Activated naive CD4-positive, alpha-beta T cell treated with anti-CD3 and anti-CD28 coated beads, Interleukin-2, amount 50 U/mL, for 24 hours (primary cell): ENCODE measurements around the gene WASF2.
A peak's percentile ranks its signal among the peaks of the same experiment; 100 is the strongest.

Experiments
- H3K27ac Mint-ChIP-seq: one replicate; pipeline ENCODE4 v1.8.0; 2021; ENCODE audit warnings: mild to moderate bottlenecking, mixed read lengths
- H3K27me3 Mint-ChIP-seq: one replicate; pipeline ENCODE4 v1.8.0; 2021; ENCODE audit warnings: mixed read lengths
- H3K36me3 Mint-ChIP-seq: one replicate; pipeline ENCODE4 v1.8.0; 2021; ENCODE audit warnings: mixed read lengths
- H3K4me1 Mint-ChIP-seq: one replicate; pipeline ENCODE4 v1.8.0; 2021; ENCODE audit warnings: mixed read lengths
- H3K4me3 Mint-ChIP-seq: one replicate; pipeline ENCODE4 v1.8.0; 2021; ENCODE audit warnings: mild to moderate bottlenecking, mixed read lengths
- H3K9me3 Mint-ChIP-seq: one replicate; pipeline ENCODE4 v1.8.0; 2021; ENCODE audit warnings: mixed read lengths

Gene WASF2

GRCh38 chr1:27431601-27431940 lies 58.4 kb downstream of the WASF2 start:
- no peaks in the 10 kb centered on the region for H3K9me3 Mint-ChIP-seq
- peak overlapping the region; percentile 96 for H3K27ac Mint-ChIP-seq
- H3K4me3 Mint-ChIP-seq: no peak overlapping the region

GRCh38 chr1:27430903-27431600 lies 58.9 kb downstream of the WASF2 start:
- peaks cover 90% of the 10 kb centered on the region for H3K4me1 Mint-ChIP-seq
- H3K36me3 Mint-ChIP-seq: peaks cover 8% of the 10 kb centered on the region
- H3K27me3 Mint-ChIP-seq: no peaks in the 10 kb centered on the region
- H3K27ac Mint-ChIP-seq: peak overlapping the region; percentile 96
- no peaks in the 10 kb centered on the region for H3K9me3 Mint-ChIP-seq
- H3K4me3 Mint-ChIP-seq: peak overlapping the region; percentile 68

More at GRCh38 chr1:27431601-27431940, 58.4 kb downstream of the WASF2 start:
- Mint-ChIP-seq H3K27me3 (no peaks in the 10 kb centered on the region), H3K36me3 (peaks cover 6% of the 10 kb centered on the region), H3K4me1 (peaks cover 91% of the 10 kb centered on the region)

GRCh38 chr1:27429029-27429425 lies 60.9 kb downstream of the WASF2 start:
- no peaks in the 10 kb centered on the region for H3K9me3 Mint-ChIP-seq
- H3K36me3 Mint-ChIP-seq: peaks cover 10% of the 10 kb centered on the region
- H3K27me3 Mint-ChIP-seq: no peaks in the 10 kb centered on the region
- peaks cover 84% of the 10 kb centered on the region for H3K4me1 Mint-ChIP-seq
- H3K4me3 Mint-ChIP-seq: peak overlapping the region; percentile 87
- peak overlapping the region; percentile 99 for H3K27ac Mint-ChIP-seq

GRCh38 chr1:27428316-27429028 lies 61.5 kb downstream of the WASF2 start:
- peaks cover 6% of the 10 kb centered on the region for H3K36me3 Mint-ChIP-seq
- H3K27me3 Mint-ChIP-seq: no peaks in the 10 kb centered on the region
- H3K27ac Mint-ChIP-seq: peak overlapping the region; percentile 99
- peaks cover 84% of the 10 kb centered on the region for H3K4me1 Mint-ChIP-seq
- H3K4me3 Mint-ChIP-seq: peak overlapping the region; percentile 87
- H3K9me3 Mint-ChIP-seq: no peaks in the 10 kb centered on the region

- no peaks in the 10 kb centered on the region for H3K9me3 Mint-ChIP-seq
- H3K27ac Mint-ChIP-seq: peak overlapping the region; percentile 99
- no peaks in the 10 kb centered on the region for H3K27me3 Mint-ChIP-seq
- peak overlapping the region; percentile 87 for H3K4me3 Mint-ChIP-seq
- peaks cover 6% of the 10 kb centered on the region for H3K36me3 Mint-ChIP-seq
- H3K4me1 Mint-ChIP-seq: peaks cover 81% of the 10 kb centered on the region
Observed at GRCh38 chr1:27427816-27428315, 62.1 kb downstream of the WASF2 start.

- Mint-ChIP-seq H3K4me1 (peaks cover 83% of the 10 kb centered on the region), H3K4me3 (peak overlapping the region; percentile 87), H3K9me3 (no peaks in the 10 kb centered on the region), H3K27ac (peak overlapping the region; percentile 99), H3K27me3 (no peaks in the 10 kb centered on the region), H3K36me3 (peaks cover 6% of the 10 kb centered on the region)
Observed at GRCh38 chr1:27427329-27427728, 62.6 kb downstream of the WASF2 start.

GRCh38 chr1:27423709-27424108 lies 66.3 kb downstream of the WASF2 start:
- peak overlapping the region; percentile 65 for H3K27ac Mint-ChIP-seq
- peaks cover 68% of the 10 kb centered on the region for H3K4me1 Mint-ChIP-seq
- peaks cover 6% of the 10 kb centered on the region for H3K36me3 Mint-ChIP-seq
- H3K9me3 Mint-ChIP-seq: no peaks in the 10 kb centered on the region
- H3K4me3 Mint-ChIP-seq: no peak overlapping the region
- no peaks in the 10 kb centered on the region for H3K27me3 Mint-ChIP-seq

- peak overlapping the region; percentile 76 for H3K27ac Mint-ChIP-seq
- H3K9me3 Mint-ChIP-seq: no peaks in the 10 kb centered on the region
- H3K4me3 Mint-ChIP-seq: peak overlapping the region; percentile 6
- no peaks in the 10 kb centered on the region for H3K27me3 Mint-ChIP-seq
- H3K4me1 Mint-ChIP-seq: peaks cover 59% of the 10 kb centered on the region
- peaks cover 10% of the 10 kb centered on the region for H3K36me3 Mint-ChIP-seq
Observed at GRCh38 chr1:27418326-27419185, 71.4 kb downstream of the WASF2 start.

GRCh38 chr1:27417713-27418112 lies 72.3 kb downstream of the WASF2 start:
- H3K4me3 Mint-ChIP-seq: no peak overlapping the region
- H3K27me3 Mint-ChIP-seq: no peaks in the 10 kb centered on the region
- peaks cover 53% of the 10 kb centered on the region for H3K4me1 Mint-ChIP-seq
- H3K27ac Mint-ChIP-seq: peak overlapping the region; percentile 76
- H3K36me3 Mint-ChIP-seq: peaks cover 12% of the 10 kb centered on the region
- no peaks in the 10 kb centered on the region for H3K9me3 Mint-ChIP-seq

GRCh38 chr1:27416387-27417111 lies 73.4 kb downstream of the WASF2 start:
- H3K27ac Mint-ChIP-seq: peak overlapping the region; percentile 23
- H3K9me3 Mint-ChIP-seq: no peaks in the 10 kb centered on the region
- H3K4me1 Mint-ChIP-seq: peaks cover 44% of the 10 kb centered on the region
- no peak overlapping the region for H3K4me3 Mint-ChIP-seq
- H3K36me3 Mint-ChIP-seq: peaks cover 12% of the 10 kb centered on the region
- H3K27me3 Mint-ChIP-seq: no peaks in the 10 kb centered on the region

- no peaks in the 10 kb centered on the region for H3K27me3 Mint-ChIP-seq
- H3K4me3 Mint-ChIP-seq: no peak overlapping the region
- no peaks in the 10 kb centered on the region for H3K9me3 Mint-ChIP-seq
- peaks cover 36% of the 10 kb centered on the region for H3K4me1 Mint-ChIP-seq
- no peak overlapping the region for H3K27ac Mint-ChIP-seq
- H3K36me3 Mint-ChIP-seq: peaks cover 12% of the 10 kb centered on the region
Observed at GRCh38 chr1:27414091-27414490, 75.9 kb downstream of the WASF2 start.

- Mint-ChIP-seq H3K4me3 (no peak overlapping the region), H3K36me3 (peaks cover 12% of the 10 kb centered on the region), H3K27ac (no peak overlapping the region), H3K27me3 (no peaks in the 10 kb centered on the region), H3K4me1 (peaks cover 26% of the 10 kb centered on the region), H3K9me3 (no peaks in the 10 kb centered on the region)
Observed at GRCh38 chr1:27413004-27413403, 77.0 kb downstream of the WASF2 start.

- H3K27me3 Mint-ChIP-seq: no peaks in the 10 kb centered on the region
- no peak overlapping the region for H3K27ac Mint-ChIP-seq
- H3K9me3 Mint-ChIP-seq: no peaks in the 10 kb centered on the region
- H3K4me3 Mint-ChIP-seq: no peak overlapping the region
- H3K36me3 Mint-ChIP-seq: peaks cover 11% of the 10 kb centered on the region
- peaks cover 20% of the 10 kb centered on the region for H3K4me1 Mint-ChIP-seq
Observed at GRCh38 chr1:27412502-27412901, 77.5 kb downstream of the WASF2 start.

GRCh38 chr1:27410709-27411108 lies 79.3 kb downstream of the WASF2 start:
- Mint-ChIP-seq H3K36me3 (peaks cover 10% of the 10 kb centered on the region), H3K27ac (no peak overlapping the region), H3K4me3 (no peak overlapping the region), H3K27me3 (no peaks in the 10 kb centered on the region), H3K4me1 (peaks cover 7% of the 10 kb centered on the region), H3K9me3 (no peaks in the 10 kb centered on the region)

- H3K4me1 Mint-ChIP-seq: peaks cover 4% of the 10 kb centered on the region
- no peak overlapping the region for H3K4me3 Mint-ChIP-seq
- peaks cover 5% of the 10 kb centered on the region for H3K36me3 Mint-ChIP-seq
- no peaks in the 10 kb centered on the region for H3K27me3 Mint-ChIP-seq
- H3K27ac Mint-ChIP-seq: no peak overlapping the region
- no peaks in the 10 kb centered on the region for H3K9me3 Mint-ChIP-seq
Observed at GRCh38 chr1:27409669-27410068, 80.3 kb downstream of the WASF2 start.
